Left ventricle myocardium inferior (tissue), 1 donor: ENCODE data around the gene ACBD6. TPM values are rescaled to one million over a fixed set of nuclear protein-coding genes. Genes with fewer than 3 reads are reported as not detected.

Source experiments
- DNase-seq: peaks from one replicate; pipeline ENCODE4 v3.0.0-alpha.2; 2020
- H3K27ac ChIP-seq: fragments of 200-600 bp; replicated peaks from 2 replicates; pipeline ENCODE4 v1.8.0; 2021
- H3K27me3 ChIP-seq: fragments of 200-600 bp; 2 replicates; pipeline ENCODE4 v1.8.0; 2021; ENCODE audit warnings: low read depth
- H3K36me3 ChIP-seq: fragments of 200-600 bp; 2 replicates; pipeline ENCODE4 v1.8.0; 2021
- H3K4me1 ChIP-seq: fragments of 200-600 bp; 2 replicates; pipeline ENCODE4 v1.8.0; 2021
- H3K4me3 ChIP-seq: fragments of 200-600 bp; 2 replicates; pipeline ENCODE4 v1.8.0; 2021; ENCODE audit warnings: mild to moderate bottlenecking, moderate library complexity
- H3K9me3 ChIP-seq: fragments of 200-600 bp; replicated peaks from 2 replicates; pipeline ENCODE4 v1.8.0; 2021
- intact Hi-C: fragments of 100-400 bp; cut with micrococcal nuclease; formaldehyde crosslinking; loops from one replicate; pipeline ENCODE4 v1.11.0; 2022
- total RNA-seq: library from RNA; stranded (reverse); fragmentation: NEBNext Ultra II Directional; extraction: Animal tissue kit (Norgen Biotek cat#: 25700); gene quantifications from one replicate; pipeline ENCODE4 v1.2.1, GENCODE V29; 2021
- TF ChIP-seq, protein P1 (sequence below): fragments of 200-600 bp; IDR thresholded peaks from 2 replicates; pipeline ENCODE4 v1.8.0; 2021; ENCODE audit warnings: antibody characterized with exemption, mild to moderate bottlenecking, borderline replicate concordance
- donor health status: DM: no; HTN: yes; CAD: no; lungs with severe emphysema.

Gene ACBD6
- total RNA-seq, 1 donor from 2014 or later = 18.2 TPM

DNA sequence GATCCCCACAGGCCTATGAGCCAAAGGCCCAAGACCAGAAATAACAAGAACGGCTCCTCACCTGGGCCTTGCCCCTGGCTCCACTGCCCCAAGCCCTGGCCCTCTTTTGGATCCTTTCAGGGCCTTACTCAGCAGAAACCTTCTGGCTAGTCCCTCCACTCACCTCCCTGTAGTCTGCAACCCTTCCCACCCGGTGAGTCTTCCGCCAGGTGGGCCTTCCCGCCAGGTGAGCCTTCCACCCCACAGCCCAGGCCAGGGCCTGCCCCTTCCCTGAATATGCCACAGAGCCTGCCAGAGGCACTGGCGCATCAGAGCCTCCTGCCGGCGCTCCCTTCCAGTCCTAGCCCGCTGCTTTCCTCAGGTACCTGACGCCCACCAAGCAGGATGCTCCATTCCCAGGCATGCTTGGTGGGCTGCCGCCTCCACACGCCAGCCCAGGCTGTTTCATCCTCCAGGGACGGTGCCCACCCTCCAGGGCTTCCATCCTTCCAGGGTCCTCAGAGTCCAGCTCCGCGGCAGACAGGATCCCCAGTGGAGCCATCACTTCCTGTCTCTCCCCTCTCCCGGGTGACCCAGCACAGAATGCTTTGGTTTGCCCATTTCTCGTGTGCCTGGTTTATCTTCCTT is 251.4 kb downstream of the ACBD6 start:
- no peak for DNase-seq
- intact Hi-C loops = loop anchor here (10.0 kb wide), 1 partner anchor 224 kb away; no protein-coding TSS in a partner anchor
- Histone ChIP-seq H3K9me3 (no peaks in the 10 kb centered on the region), H3K4me1 (no peaks in the 10 kb centered on the region), H3K4me3 (no peak overlapping the region), H3K27me3 (peaks cover 87% of the 10 kb centered on the region), H3K27ac (no peak overlapping the region), H3K36me3 (no peaks in the 10 kb centered on the region)
- TF ChIP-seq, protein P1, sequence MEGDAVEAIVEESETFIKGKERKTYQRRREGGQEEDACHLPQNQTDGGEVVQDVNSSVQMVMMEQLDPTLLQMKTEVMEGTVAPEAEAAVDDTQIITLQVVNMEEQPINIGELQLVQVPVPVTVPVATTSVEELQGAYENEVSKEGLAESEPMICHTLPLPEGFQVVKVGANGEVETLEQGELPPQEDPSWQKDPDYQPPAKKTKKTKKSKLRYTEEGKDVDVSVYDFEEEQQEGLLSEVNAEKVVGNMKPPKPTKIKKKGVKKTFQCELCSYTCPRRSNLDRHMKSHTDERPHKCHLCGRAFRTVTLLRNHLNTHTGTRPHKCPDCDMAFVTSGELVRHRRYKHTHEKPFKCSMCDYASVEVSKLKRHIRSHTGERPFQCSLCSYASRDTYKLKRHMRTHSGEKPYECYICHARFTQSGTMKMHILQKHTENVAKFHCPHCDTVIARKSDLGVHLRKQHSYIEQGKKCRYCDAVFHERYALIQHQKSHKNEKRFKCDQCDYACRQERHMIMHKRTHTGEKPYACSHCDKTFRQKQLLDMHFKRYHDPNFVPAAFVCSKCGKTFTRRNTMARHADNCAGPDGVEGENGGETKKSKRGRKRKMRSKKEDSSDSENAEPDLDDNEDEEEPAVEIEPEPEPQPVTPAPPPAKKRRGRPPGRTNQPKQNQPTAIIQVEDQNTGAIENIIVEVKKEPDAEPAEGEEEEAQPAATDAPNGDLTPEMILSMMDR = no peak

DNA sequence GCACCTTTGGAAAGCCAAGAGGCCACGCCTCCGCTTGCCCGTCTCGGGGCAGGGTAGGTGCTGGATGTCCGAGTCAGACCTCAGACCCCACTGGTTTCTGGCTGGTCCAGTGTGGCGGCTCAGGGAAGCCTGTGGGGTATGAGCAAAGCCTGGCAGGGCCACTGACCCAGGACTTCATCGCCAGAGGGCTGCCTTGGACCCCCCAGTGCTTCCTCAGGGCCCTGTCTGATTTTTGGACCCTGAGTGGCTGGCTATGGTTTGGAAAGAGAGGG is 251.9 kb downstream of the ACBD6 start:
- no peaks in the 10 kb centered on the region for H3K4me1 ChIP-seq
- H3K4me3 ChIP-seq = no peak overlapping the region
- intact Hi-C loops = loop anchor here (10.0 kb wide), 1 partner anchor 224 kb away; no protein-coding TSS in a partner anchor
- no peak overlapping the region for H3K27ac ChIP-seq
- TF ChIP-seq, protein P1 = no peak
- no peak for DNase-seq
- H3K36me3 ChIP-seq = no peaks in the 10 kb centered on the region
- peaks cover 87% of the 10 kb centered on the region for H3K27me3 ChIP-seq
- H3K9me3 ChIP-seq = no peaks in the 10 kb centered on the region

DNA sequence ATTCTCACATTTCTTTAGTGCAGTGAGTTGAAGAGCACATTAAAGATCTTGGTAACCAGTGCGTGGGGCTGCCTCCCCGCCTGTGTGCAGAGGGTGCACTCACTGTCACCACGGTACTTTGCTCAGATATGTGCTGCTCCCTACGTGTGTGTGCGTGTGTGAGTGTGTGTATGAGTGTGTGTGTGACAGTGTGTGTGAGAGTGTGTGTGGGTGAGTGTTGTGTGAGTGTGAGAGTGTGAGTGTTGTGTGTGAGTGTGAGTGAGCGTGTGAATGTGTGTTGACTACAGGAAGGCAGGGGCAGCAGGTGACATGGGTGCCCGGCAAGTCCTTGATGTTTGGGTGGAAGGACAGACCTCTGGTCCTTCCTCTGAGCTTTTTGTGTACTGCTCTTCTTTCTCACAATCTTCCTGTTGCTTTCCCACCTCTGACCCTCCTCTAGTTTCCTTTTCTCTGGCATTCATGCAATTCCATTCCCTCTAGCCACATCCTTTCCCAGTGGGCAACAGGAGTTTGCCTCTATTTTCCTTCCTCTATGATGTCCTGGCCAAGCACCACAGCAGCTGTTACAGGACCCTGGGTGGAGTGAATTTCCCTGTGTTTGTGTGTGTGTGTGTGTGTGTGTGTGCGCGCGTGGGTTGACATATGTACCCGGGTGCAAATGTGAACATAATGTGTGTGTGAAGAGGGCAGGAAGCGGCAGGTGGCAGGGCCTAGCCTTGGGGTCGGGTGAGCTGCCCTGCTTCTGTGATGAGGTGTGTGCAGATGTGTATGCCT is 252.5 kb downstream of the ACBD6 start:
- H3K4me1 ChIP-seq = no peaks in the 10 kb centered on the region
- H3K4me3 ChIP-seq = no peak overlapping the region
- no peak overlapping the region for H3K27ac ChIP-seq
- peaks cover 87% of the 10 kb centered on the region for H3K27me3 ChIP-seq
- DNase-seq = no peak
- H3K36me3 ChIP-seq = no peaks in the 10 kb centered on the region
- H3K9me3 ChIP-seq = no peaks in the 10 kb centered on the region
- intact Hi-C loops = loop anchor here (10.0 kb wide), 1 partner anchor 225 kb away; no protein-coding TSS in a partner anchor
- TF ChIP-seq, protein P1 = no peak

DNA sequence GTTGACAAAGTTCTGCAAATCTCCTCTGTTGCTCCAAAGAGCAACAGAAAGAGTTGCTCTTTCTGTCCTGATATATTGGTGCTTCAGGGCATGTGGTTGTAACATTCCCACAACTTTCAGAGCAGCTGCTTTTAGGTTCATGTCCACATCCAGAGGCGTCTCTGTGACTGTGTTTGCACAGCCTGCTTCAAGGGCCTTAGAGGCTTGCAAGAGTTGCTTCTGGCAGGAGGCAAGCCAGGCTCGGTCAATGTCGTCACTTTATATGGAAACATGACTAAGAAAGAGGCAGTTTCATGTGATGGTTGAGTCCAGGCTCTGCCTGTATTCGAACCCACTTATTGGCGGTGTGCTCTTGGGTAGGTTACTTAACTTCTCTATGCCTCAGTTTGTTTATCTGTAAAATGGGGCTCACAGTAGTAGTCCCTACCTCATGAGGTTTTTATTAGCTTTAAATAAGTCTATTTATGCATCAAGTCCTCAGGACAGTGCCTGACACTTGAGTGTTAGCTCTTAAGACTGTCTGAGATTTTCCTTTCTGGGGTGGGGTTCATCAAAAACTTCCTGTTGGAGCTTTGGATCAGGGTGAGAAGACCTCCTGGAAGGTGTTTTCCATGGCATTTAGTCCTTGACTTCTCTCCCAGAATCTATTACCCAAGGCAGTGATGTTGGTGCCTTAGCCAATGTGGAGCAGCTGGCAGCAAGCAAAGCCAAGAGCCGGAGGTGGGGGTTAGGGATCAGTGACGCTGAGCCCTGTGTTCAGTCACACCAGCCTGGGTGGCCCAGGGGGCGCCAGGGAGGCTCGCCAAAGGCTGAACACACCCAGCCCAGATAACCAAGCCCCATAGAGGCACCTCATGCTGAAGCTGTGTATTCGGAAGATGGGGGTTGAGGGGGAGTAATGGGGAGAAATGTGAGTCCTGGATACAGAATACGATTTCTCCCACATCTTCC is 253.4 kb downstream of the ACBD6 start:
- Histone ChIP-seq H3K27me3 (peaks cover 87% of the 10 kb centered on the region), H3K9me3 (no peaks in the 10 kb centered on the region), H3K36me3 (no peaks in the 10 kb centered on the region), H3K4me1 (no peaks in the 10 kb centered on the region), H3K4me3 (no peak overlapping the region), H3K27ac (no peak overlapping the region)
- intact Hi-C loops = no loop called here
- TF ChIP-seq, protein P1 = no peak
- DNase-seq = no peak

DNA sequence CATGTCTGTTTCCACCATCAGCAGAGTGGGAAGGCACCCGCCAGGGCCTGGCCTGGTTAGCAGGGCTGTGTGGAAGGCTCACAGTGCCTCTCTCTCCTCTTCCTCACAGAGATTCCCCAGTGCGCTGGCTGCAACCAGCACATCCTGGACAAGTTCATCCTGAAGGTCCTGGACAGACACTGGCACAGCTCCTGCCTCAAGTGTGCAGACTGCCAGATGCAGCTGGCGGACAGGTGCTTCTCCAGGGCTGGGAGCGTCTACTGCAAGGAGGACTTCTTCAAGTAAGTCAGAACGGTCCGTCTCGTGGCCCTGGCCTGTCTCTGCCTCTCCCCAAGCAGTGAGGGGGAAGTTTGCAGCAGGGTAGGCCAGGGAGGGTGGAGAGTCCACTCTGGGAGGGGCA is 254.2 kb downstream of the ACBD6 start:
- Histone ChIP-seq H3K27ac (no peak overlapping the region), H3K27me3 (peaks cover 87% of the 10 kb centered on the region), H3K4me3 (no peak overlapping the region), H3K4me1 (no peaks in the 10 kb centered on the region), H3K9me3 (no peaks in the 10 kb centered on the region), H3K36me3 (no peaks in the 10 kb centered on the region)
- TF ChIP-seq, protein P1 = no peak
- intact Hi-C loops = no loop called here
- DNase-seq = no peak
